Endothelial cell of umbilical vein (primary cell): ENCODE measurements around the gene SP6. TPM values are rescaled to one million over a fixed set of nuclear protein-coding genes. Genes with fewer than 3 reads are reported as not detected.

ENCODE experiments used
- BruUV-seq: library from RNA; stranded (reverse); fragments of 400-500 nt; replicated peaks from 2 replicates; lab custom pipeline; 2021; lab: Mats Ljungman, UMichigan
- CTCF ChIA-PET: fragments of 300-600, 350-600 bp; sonication (Branson Sonifier 250); formaldehyde crosslinking; loops from one replicate; lab custom pipeline; 2021; ENCODE audit warnings: antibody characterized with exemption, inconsistent platforms; lab: Charles Lee
- POLR2A ChIA-PET: fragments of 300-600, 350-600 bp; sonication (Branson Sonifier 250); formaldehyde crosslinking; loops from one replicate; lab custom pipeline; 2021; ENCODE audit warnings: antibody characterized with exemption, inconsistent platforms; lab: Charles Lee
- DNase-seq: peaks from one replicate; pipeline ENCODE4 v3.0.0-alpha.2; 2011; ENCODE audit warnings: low read depth, low spot score
- FAIRE-seq: peaks from 2 replicates; lab custom pipeline; 2011; peaks lifted over from hg19 to GRCh38; lab: Jason Lieb, UNC
- H2AFZ ChIP-seq: 2 replicates; pipeline ENCODE4 v1.6.0; 2012; ENCODE audit warnings: low read depth, low read length, control low read depth, inconsistent platforms
- H3K27ac ChIP-seq: 2 replicates; pipeline ENCODE4 v1.5.1; 2011; ENCODE audit warnings: low read depth, mild to moderate bottlenecking, control low read depth, low read length, moderate library complexity; ENCODE audit not compliant: insufficient read depth
- H3K27me3 ChIP-seq, 2 experiments: 2 replicates each; pipeline versions ENCODE4 v1.6.0 to v1.6.1; 2011; ENCODE audit warnings: low read length in 2 of 2, mixed read lengths in 1 of 2; ENCODE audit not compliant: control insufficient read depth in 2 of 2, insufficient read depth in 2 of 2
- H3K36me3 ChIP-seq, 2 experiments: 2 replicates in 1 of 2; 3 replicates in 1 of 2; pipeline ENCODE4 v1.5.1; 2011; ENCODE audit warnings: low read length in 2 of 2, mild to moderate bottlenecking in 1 of 2, moderate library complexity in 1 of 2; ENCODE audit not compliant: control insufficient read depth in 2 of 2, insufficient read depth in 2 of 2; ENCODE audit errors: extremely low read depth in 1 of 2
- H3K4me1 ChIP-seq: 3 replicates; pipeline ENCODE4 v1.5.1; 2011; ENCODE audit warnings: mild to moderate bottlenecking, low read length; ENCODE audit not compliant: control insufficient read depth, insufficient read depth; ENCODE audit errors: extremely low read depth
- H3K4me2 ChIP-seq: 2 replicates; pipeline ENCODE4 v1.6.1; 2011; ENCODE audit warnings: low read length, control low read depth, mixed read lengths; ENCODE audit not compliant: insufficient read depth
- H3K4me3 ChIP-seq, 3 experiments: fragments of 200-600 bp in 1 of 3; sonication (generic), shearing (Covaris generic) in 1 of 3; replicated peaks in 1 of 3; 2 replicates each; pipeline ENCODE4 v1.5.1; 2011 to 2016; ENCODE audit warnings: control low read depth in 3 of 3, low read length in 3 of 3, mild to moderate bottlenecking in 2 of 3, inconsistent platforms in 1 of 3, low read depth in 1 of 3, moderate library complexity in 1 of 3; ENCODE audit not compliant: insufficient read depth in 1 of 3
- H3K79me2 ChIP-seq: 2 replicates; pipeline ENCODE4 v1.6.0; 2012; ENCODE audit warnings: low read length, inconsistent platforms; ENCODE audit not compliant: control insufficient read depth, insufficient read depth
- H3K9ac ChIP-seq: replicated peaks from 2 replicates; pipeline ENCODE3; 2011; ENCODE audit warnings: low read length, control low read depth; ENCODE audit not compliant: insufficient read depth; ENCODE audit errors: extremely low read depth
- H3K9me1 ChIP-seq: replicated peaks from 3 replicates; pipeline ENCODE4 v1.6.0; 2011; ENCODE audit warnings: mild to moderate bottlenecking, low read length; ENCODE audit not compliant: control insufficient read depth, insufficient read depth; ENCODE audit errors: extremely low read depth
- H3K9me3 ChIP-seq: replicated peaks from 2 replicates; pipeline ENCODE4 v1.5.1; 2012; ENCODE audit warnings: low read length, inconsistent platforms; ENCODE audit not compliant: control insufficient read depth, insufficient read depth
- H4K20me1 ChIP-seq: replicated peaks from 2 replicates; pipeline ENCODE3; 2011; ENCODE audit warnings: mild to moderate bottlenecking, low read length; ENCODE audit not compliant: control insufficient read depth, insufficient read depth; ENCODE audit errors: extremely low read depth
- CTCF ChIP-seq, 2 donors: IDR thresholded peaks; 1 replicate in 1 of 2; 2 replicates in 1 of 2; pipeline ENCODE4 v1.5.1; 2011; ENCODE audit warnings: low read length in 2 of 2, mild to moderate bottlenecking in 2 of 2, moderate library complexity in 2 of 2, control low read depth in 1 of 2, inconsistent platforms in 1 of 2, low read depth in 1 of 2; ENCODE audit not compliant: insufficient read depth in 1 of 2; ENCODE audit errors: extremely low read depth in 1 of 2
- EZH2 ChIP-seq: IDR thresholded peaks from 2 replicates; pipeline ENCODE4 v1.6.1; 2012; ENCODE audit warnings: borderline replicate concordance, low read depth, mild to moderate bottlenecking, moderate library complexity, low read length, inconsistent platforms; ENCODE audit not compliant: severe bottlenecking
- FOS ChIP-seq: IDR thresholded peaks from 2 replicates; pipeline ENCODE4 v1.6.1; 2011; ENCODE audit warnings: mild to moderate bottlenecking, low read length, moderate library complexity, borderline replicate concordance; ENCODE audit not compliant: insufficient read depth
- JUN ChIP-seq: IDR thresholded peaks from 2 replicates; pipeline ENCODE4 v1.6.1; 2011; ENCODE audit warnings: borderline replicate concordance, low read depth; ENCODE audit not compliant: insufficient read length, insufficient read depth
- MYC ChIP-seq: IDR thresholded peaks from one replicate; pipeline ENCODE4 v1.6.1; 2011; ENCODE audit warnings: mild to moderate bottlenecking, low read depth, low read length
- POLR2AphosphoS5 ChIP-seq: IDR thresholded peaks from 2 replicates; pipeline ENCODE4 v1.6.1; 2012; ENCODE audit warnings: low read depth, mild to moderate bottlenecking, control low read depth, low read length, moderate library complexity; ENCODE audit not compliant: insufficient read depth
- dilution Hi-C: fragments of 300-500 bp; cut with MboI; formaldehyde crosslinking; loops from one replicate; pipeline ENCODE4 v1.15.0; 2019; ENCODE audit warnings: low sequenced_read_pairs; ENCODE audit not compliant: extremely low pct_ligation_motif_present
- intact Hi-C: fragments of 100-400 bp; cut with micrococcal nuclease; formaldehyde crosslinking; loops from one replicate; pipeline ENCODE4 v1.10.0; 2022
- polyA plus RNA-seq, 4 experiments: library from polyadenylated mRNA; depleted of rRNA in 3 of 4; stranded (reverse) in 3 of 4; unstranded in 1 of 4; fragments of >200 nt; gene quantifications; 2 replicates each; pipeline versions ENCODE4 v1.2.1 to v1.2.3, GENCODE V29; 2011 to 2012; ENCODE audit warnings: missing spikeins in 1 of 4
- total RNA-seq: library from RNA; stranded (reverse); gene quantifications from 2 replicates; pipeline ENCODE4 v1.2.3, GENCODE V29; 2021
- TF ChIP-seq, protein P1 (sequence below): IDR thresholded peaks from 2 replicates; pipeline ENCODE4 v1.6.1; 2011; ENCODE audit not compliant: insufficient read depth, insufficient read length

The SP6 gene
- total and polyA plus RNA-seq, 2 donors (not counting 3 experiments of a cell fraction or from before 2014, with no cell fraction given) = 0.11 to 1.3 TPM

GRCh38 chr17:47852113-47852949, 1.4 kb upstream of the SP6 start:
- no peak for FAIRE-seq
- Histone ChIP-seq H3K79me2 (no peaks in the 10 kb centered on the region), H3K9me3 (no peaks in the 10 kb centered on the region), H3K36me3 (no peaks in the 10 kb centered on the region), H4K20me1 (no peaks in the 10 kb centered on the region), H3K27me3 (peaks cover 3 to 11% of the 10 kb centered on the region in 2 experiments), H2AFZ (no peak overlapping the region), H3K27ac (no peak overlapping the region), H3K4me3 (no peak overlapping the region), H3K4me1 (peaks cover 22% of the 10 kb centered on the region), H3K9ac (no peak overlapping the region), H3K4me2 (no peak overlapping the region), H3K9me1 (no peaks in the 10 kb centered on the region)
- BruUV-seq = no TSS peak
- ChIA-PET CTCF (interaction anchor here (7.2 to 10.2 kb wide), 2 partner anchors 7 to 36 kb away, joined by 48 to 367 read pairs; no protein-coding TSS in a partner anchor), POLR2A (no interaction called here)
- dilution Hi-C loops = no loop called here
- TF ChIP-seq FOS = no peak
- TF ChIP-seq POLR2AphosphoS5 = no peak
- TF ChIP-seq, protein P1, sequence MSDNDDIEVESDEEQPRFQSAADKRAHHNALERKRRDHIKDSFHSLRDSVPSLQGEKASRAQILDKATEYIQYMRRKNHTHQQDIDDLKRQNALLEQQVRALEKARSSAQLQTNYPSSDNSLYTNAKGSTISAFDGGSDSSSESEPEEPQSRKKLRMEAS = no peak
- no peak for TF ChIP-seq CTCF (IDR thresholded peaks at IDR 0.05; ENCODE audit: extremely low read depth in 1 of 2, insufficient read depth in 1 of 2, low read depth in 1 of 2, low read length in 2 of 2)
- TF ChIP-seq JUN = no peak
- TF ChIP-seq MYC = no peak
- no peak for TF ChIP-seq EZH2
- intact Hi-C loops = no loop called here
- DNase-seq = no peak
